ENCODE data around the gene VNN1.
"Not testable (repeated sequence)": the region's sequence is repeated elsewhere in the genome, so short reads cannot be mapped to it uniquely, and the experiment has no call there.

The VNN1 gene

GRCh38 chr6:132715881-132716637 lies 2.2 kb upstream of the VNN1 start:
- ChIA-PET CTCF (interaction anchor here (1.2 to 1.9 kb wide), 6 partner anchors 13 to 436 kb away, joined by 3 to 12 read pairs (median 6); no protein-coding TSS in a partner anchor), POLR2A (no interaction called here)
- TF ChIP-seq CTCF (IDR thresholded peaks at IDR 0.05; ENCODE audit: insufficient read depth, low read length, missing control alignments), result no peak
- DNase-seq (ENCODE audit: low read depth, low spot score), result no peak
- H3K4me3 ChIP-seq (ENCODE audit: low read depth, low read length), result no peak overlapping the region

GRCh38 chr6:132715204-132715603 lies 1.3 kb upstream of the VNN1 start:
- POLR2A ChIA-PET, result no interaction called here
- H3K4me3 ChIP-seq (ENCODE audit: low read depth, low read length), result no peak overlapping the region
- TF ChIP-seq CTCF (IDR thresholded peaks at IDR 0.05; ENCODE audit: insufficient read depth, low read length, missing control alignments), result peak; percentile 22
- CTCF ChIA-PET, result interaction anchor here (1.2 to 1.9 kb wide), 5 partner anchors 14 to 435 kb away, joined by 4 to 12 read pairs (median 7); no protein-coding TSS in a partner anchor
- DNase-seq (ENCODE audit: low read depth, low spot score), result no peak

GRCh38 chr6:132714160-132714559 lies 305 bp upstream of the VNN1 start:
- ChIA-PET POLR2A (no interaction called here), CTCF (interaction anchor here (1.7 kb wide), 1 partner anchor 43 kb away, joined by 7 read pairs; no protein-coding TSS in a partner anchor)
- no peak overlapping the region for H3K4me3 ChIP-seq (ENCODE audit: low read depth, low read length)
- no peak for DNase-seq (ENCODE audit: low read depth, low spot score)
- no peak for TF ChIP-seq CTCF (IDR thresholded peaks at IDR 0.05; ENCODE audit: insufficient read depth, low read length, missing control alignments)

- no peak overlapping the region for H3K4me3 ChIP-seq (ENCODE audit: low read depth, low read length)
- TF ChIP-seq CTCF (IDR thresholded peaks at IDR 0.05; ENCODE audit: insufficient read depth, low read length, missing control alignments), result no peak
- DNase-seq (ENCODE audit: low read depth, low spot score), result no peak
- CTCF ChIA-PET, result interaction anchor here (1.3 kb wide), 1 partner anchor 182 kb away, joined by 3 read pairs; no protein-coding TSS in a partner anchor
- POLR2A ChIA-PET, result no interaction called here
Measured at GRCh38 chr6:132712366-132712765, 1.5 kb downstream of the VNN1 start.

DNA sequence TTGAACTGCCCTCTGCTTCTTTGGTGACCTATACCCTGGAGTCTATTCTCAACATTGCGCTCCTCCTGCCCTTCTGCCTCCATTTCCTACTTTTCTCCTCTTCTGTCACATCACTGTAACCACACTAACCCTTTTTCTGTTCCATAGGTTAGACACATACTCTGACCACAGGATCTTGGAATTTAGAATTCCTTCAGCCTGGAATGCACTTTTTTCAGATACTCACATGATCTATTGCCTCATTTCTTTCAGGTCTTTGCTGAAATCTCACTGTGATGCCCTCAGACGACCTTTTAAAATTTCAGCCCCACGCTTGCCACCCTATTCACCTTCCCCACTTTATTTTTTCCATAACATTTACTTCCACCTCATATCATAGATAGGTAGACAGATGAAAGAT lies 5.1 kb downstream of the VNN1 start:
- H3K4me3 ChIP-seq (ENCODE audit: low read depth, low read length), result no peak overlapping the region
- no peak for DNase-seq (ENCODE audit: low read depth, low spot score)
- TF ChIP-seq CTCF (IDR thresholded peaks at IDR 0.05; ENCODE audit: insufficient read depth, low read length, missing control alignments), result no peak
- POLR2A ChIA-PET, result no interaction called here
- CTCF ChIA-PET, result no interaction called here

DNA sequence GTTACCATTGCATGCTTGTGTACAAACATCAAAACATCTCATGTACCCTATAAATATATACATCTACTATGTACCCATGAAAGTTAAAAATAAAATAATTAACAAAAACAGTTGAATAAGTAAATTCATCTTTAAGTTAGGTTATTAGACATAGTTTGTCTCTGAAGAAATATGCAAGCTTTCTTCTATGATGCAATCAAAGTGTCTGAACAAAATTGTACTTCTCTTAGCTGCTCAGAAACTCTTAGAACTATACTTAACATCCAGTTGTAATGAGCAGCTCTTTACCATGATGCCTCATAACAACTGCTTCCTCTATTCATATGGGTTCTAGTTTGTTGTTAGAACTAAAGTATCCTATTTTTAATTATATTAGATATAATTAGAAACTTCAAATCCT lies 5.9 kb downstream of the VNN1 start:
- no peak for TF ChIP-seq CTCF (IDR thresholded peaks at IDR 0.05; ENCODE audit: insufficient read depth, low read length, missing control alignments)
- ChIA-PET CTCF (no interaction called here), POLR2A (no interaction called here)
- no peak for DNase-seq (ENCODE audit: low read depth, low spot score)
- H3K4me3 ChIP-seq (ENCODE audit: low read depth, low read length), result no peak overlapping the region

DNA sequence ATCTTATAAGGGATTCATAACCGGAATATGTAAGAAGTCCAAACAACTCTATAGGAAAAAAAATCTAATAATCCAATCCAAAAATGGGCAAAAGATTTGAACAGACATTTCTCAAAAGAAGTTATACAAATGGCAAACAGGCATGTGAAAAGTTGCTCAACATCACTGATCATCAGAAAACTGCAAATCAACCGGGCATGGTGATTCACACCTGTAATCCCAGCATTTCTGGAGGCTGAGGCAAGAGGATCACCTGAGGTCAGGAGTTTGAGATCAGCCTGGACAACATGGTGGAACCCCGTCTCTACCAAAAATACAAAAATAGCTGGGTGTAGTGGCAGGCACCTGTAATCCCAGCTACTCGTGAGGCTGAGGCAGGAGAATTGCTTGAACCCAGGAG lies 7.1 kb downstream of the VNN1 start:
- CTCF ChIA-PET; H3K4me3 ChIP-seq (ENCODE audit: low read depth, low read length); DNase-seq (ENCODE audit: low read depth, low spot score); POLR2A ChIA-PET: not testable (repeated sequence)
